A549 (cell line): ENCODE measurements around the gene PARP1. TPM values are rescaled to one million over a fixed set of nuclear protein-coding genes. Genes with fewer than 3 reads are reported as not detected.

Experiments used
- ATAC-seq, 2 experiments: fragments of 200-7000 bp in 1 of 2; fragments of >200 bp in 1 of 2; cut with Nextera tagmentation in 1 of 2; cut with Tn5 transposase in 1 of 2; 3 replicates each; pipeline versions ENCODE4 v1.8.0 to v1.9.1; 2018 to 2020; ENCODE audit warnings: mild to moderate bottlenecking in 1 of 2, moderate library complexity in 1 of 2
- CTCF ChIA-PET: fragments of 300-600 bp; sonication (Branson Sonifier 250); formaldehyde crosslinking; extraction: SDS; loops from one replicate; lab custom pipeline; 2021; ENCODE audit warnings: antibody characterized with exemption, inconsistent platforms; lab: Yijun Ruan, JAX
- POLR2A ChIA-PET: fragments of 350-600 bp; formaldehyde crosslinking; extraction: SDS; loops from one replicate; lab custom pipeline; 2021; ENCODE audit warnings: antibody characterized with exemption, inconsistent platforms; lab: Yijun Ruan, JAX
- DNase-seq, 2 experiments: peaks; one replicate each; pipeline versions ENCODE4 v3.0.0 to v3.0.0-alpha.2; 2011 to 2016; ENCODE audit warnings: low read depth in 1 of 2, low spot score in 1 of 2
- FAIRE-seq: peaks from 2 replicates; lab custom pipeline; 2011; peaks lifted over from hg19 to GRCh38; lab: Jason Lieb, UNC
- H3K27ac ChIP-seq, 2 experiments: fragments of >200 bp; sonication (Bioruptor Twin); formaldehyde crosslinking; 3 replicates each; pipeline ENCODE4 v1.5.1; 2016 to 2017
- H3K4me1 ChIP-seq: fragments of >200 bp; sonication (Bioruptor Twin); formaldehyde crosslinking; 3 replicates; pipeline ENCODE4 v1.6.1; 2016
- H3K4me2 ChIP-seq: fragments of >200 bp; sonication (Bioruptor Twin); formaldehyde crosslinking; 3 replicates; pipeline ENCODE4 v1.6.1; 2016
- H3K4me3 ChIP-seq: fragments of >200 bp; sonication (Bioruptor Twin); formaldehyde crosslinking; 3 replicates; pipeline ENCODE4 v1.5.1; 2016
- H3K9me3 ChIP-seq: fragments of >200 bp; sonication (Bioruptor Twin); formaldehyde crosslinking; 3 replicates; pipeline ENCODE4 v1.6.1; 2016
- CBX2 ChIP-seq: fragments of 200-600 bp; sonication (generic); IDR thresholded peaks from 2 replicates; pipeline ENCODE4 v1.6.1; 2016; ENCODE audit warnings: low read depth, mild to moderate bottlenecking, borderline replicate concordance
- CHD2 ChIP-seq: fragments of 150-350 bp; IDR thresholded peaks from 2 replicates; pipeline ENCODE4 v1.6.1; 2014; ENCODE audit warnings: low read length; ENCODE audit not compliant: partially characterized antibody
- CTCF ChIP-seq: fragments of >200 bp; sonication (Bioruptor Twin); formaldehyde crosslinking; IDR thresholded peaks from 3 replicates; pipeline ENCODE4 v1.5.1; 2016
- EP300 ChIP-seq, 2 experiments: fragments of >200 bp; sonication (Bioruptor Twin); formaldehyde crosslinking; IDR thresholded peaks; 2 replicates in 1 of 2; 3 replicates in 1 of 2; pipeline ENCODE4 v1.6.1; 2016 to 2017
- HDAC2 ChIP-seq: fragments of 200-600 bp; sonication (generic); IDR thresholded peaks from 2 replicates; pipeline ENCODE4 v1.6.1; 2016
- HES2 ChIP-seq: fragments of >200 bp; sonication (Bioruptor Twin); formaldehyde crosslinking; IDR thresholded peaks from 2 replicates; pipeline ENCODE4 v1.6.1; 2016
- HEYL ChIP-seq: fragments of 250-450 bp; sonication (Bioruptor Pico); IDR thresholded peaks from 2 replicates; pipeline ENCODE4 v1.8.0; 2021; ENCODE audit warnings: mild to moderate bottlenecking, moderate library complexity
- HOXA7 ChIP-seq: fragments of 250-450 bp; sonication (Bioruptor Pico); IDR thresholded peaks from 2 replicates; pipeline ENCODE4 v1.5.0; 2020; ENCODE audit warnings: mild to moderate bottlenecking, moderate library complexity
- HOXB13 ChIP-seq: fragments of 250-450 bp; sonication (Bioruptor Pico); IDR thresholded peaks from 2 replicates; pipeline ENCODE4 v1.5.0; 2020; ENCODE audit warnings: low read depth, mild to moderate bottlenecking, moderate library complexity
- HOXB5 ChIP-seq: fragments of 250-450 bp; sonication (Bioruptor Pico); IDR thresholded peaks from 2 replicates; pipeline ENCODE4 v1.5.0; 2020; ENCODE audit warnings: mild to moderate bottlenecking, moderate library complexity
- JUN ChIP-seq, 2 experiments: fragments of >200 bp; sonication (Bioruptor Twin); formaldehyde crosslinking; IDR thresholded peaks; 2 replicates in 1 of 2; 3 replicates in 1 of 2; pipeline ENCODE4 v1.6.1; 2016 to 2017
- JUNB ChIP-seq: fragments of >200 bp; sonication (Bioruptor Twin); formaldehyde crosslinking; IDR thresholded peaks from 2 replicates; pipeline ENCODE4 v1.6.1; 2016
- MAX ChIP-seq: IDR thresholded peaks from 2 replicates; pipeline ENCODE4 v1.6.1; 2012
- MAZ ChIP-seq: fragments of 150-350 bp; IDR thresholded peaks from 2 replicates; pipeline ENCODE4 v1.6.1; 2014; ENCODE audit warnings: antibody characterized with exemption, low read depth, low read length, borderline replicate concordance
- MYC ChIP-seq: IDR thresholded peaks from 2 replicates; pipeline ENCODE4 v1.6.1; 2012; ENCODE audit warnings: mild to moderate bottlenecking, inconsistent platforms, low read length, improper control_type of control experiment, borderline replicate concordance
- NFE2L2 ChIP-seq: fragments of 150-350 bp; conservative IDR thresholded peaks from 2 replicates; pipeline ENCODE4 v1.6.1; 2014; ENCODE audit warnings: low read length
- NPAS2 ChIP-seq: fragments of 250-450 bp; sonication (Bioruptor Pico); IDR thresholded peaks from 2 replicates; pipeline ENCODE4 v1.8.0; 2022; ENCODE audit warnings: mild to moderate bottlenecking, moderate library complexity, borderline replicate concordance
- PHF8 ChIP-seq: fragments of 200-600 bp; sonication (generic); IDR thresholded peaks from 2 replicates; pipeline ENCODE4 v1.6.1; 2016; ENCODE audit warnings: low read depth, mild to moderate bottlenecking, antibody characterized with exemption, moderate library complexity, borderline replicate concordance
- RARB ChIP-seq: fragments of 250-450 bp; sonication (Bioruptor Pico); IDR thresholded peaks from 2 replicates; pipeline ENCODE4 v1.8.0; 2021; ENCODE audit warnings: mild to moderate bottlenecking, moderate library complexity
- TP53 ChIP-seq: fragments of 250-450 bp; sonication (Bioruptor Pico); IDR thresholded peaks from 2 replicates; pipeline ENCODE4 v1.5.0; 2021; ENCODE audit warnings: mild to moderate bottlenecking, moderate library complexity
- ZC3H11A ChIP-seq: fragments of 450-650 bp; IDR thresholded peaks from 2 replicates; pipeline ENCODE4 v1.6.1; 2014; ENCODE audit warnings: antibody characterized with exemption, mild to moderate bottlenecking
- ZFP36 ChIP-seq: fragments of 450-650 bp; IDR thresholded peaks from 2 replicates; pipeline ENCODE4 v1.6.1; 2014; ENCODE audit warnings: borderline replicate concordance; ENCODE audit not compliant: partially characterized antibody
- ZNF302 ChIP-seq: fragments of 250-450 bp; sonication (Bioruptor Pico); IDR thresholded peaks from 2 replicates; pipeline ENCODE4 v1.9.0; 2021; ENCODE audit warnings: inconsistent platforms, mild to moderate bottlenecking, moderate library complexity
- WGBS: methylation state at CpG from one replicate; pipeline ENCODE4 v1.1.6; 2017; ENCODE audit errors: missing lambda C conversion rate; 5-methylcytosine and 5-hydroxymethylcytosine counted together
- polyA plus RNA-seq, 4 experiments: library from polyadenylated mRNA; depleted of rRNA in 3 of 4; stranded (reverse); fragments of >200 nt; fragmentation: RNase III in 1 of 4; extraction: RNeasy Plus Mini Kit Qiagen cat#74134 plus additional on column Dnase treatment in 1 of 4; gene quantifications; 2 replicates in 3 of 4; 3 replicates in 1 of 4; pipeline ENCODE4 v1.2.3, GENCODE V29; 2011 to 2017
- TF ChIP-seq, protein P1 (sequence below): fragments of 200-600 bp; sonication (generic); IDR thresholded peaks from 2 replicates; pipeline ENCODE4 v1.6.1; 2016; ENCODE audit warnings: antibody characterized with exemption, mild to moderate bottlenecking, moderate library complexity
- TF ChIP-seq, protein P2 (sequence below): fragments of 250-450 bp; sonication (Bioruptor Pico); IDR thresholded peaks from 2 replicates; pipeline ENCODE4 v1.5.0; 2020; ENCODE audit warnings: low read depth, mild to moderate bottlenecking, moderate library complexity
- TF ChIP-seq, protein P3 (sequence below): fragments of 150-350 bp; IDR thresholded peaks from 2 replicates; pipeline ENCODE4 v1.6.1; 2014; ENCODE audit warnings: low read depth, mild to moderate bottlenecking, low read length

PARP1 gene
- polyA plus RNA-seq, 2 of the 4 experiments (the other 2 are of a cell fraction) = 125 to 134 TPM

- no peak overlapping the region for H3K4me3 ChIP-seq
- no peak overlapping the region for H3K4me2 ChIP-seq
- no peak for TF ChIP-seq JUN (IDR thresholded peaks at IDR 0.05)
- no peak for TF ChIP-seq HEYL (CRISPR knock-in tag)
- no peak for TF ChIP-seq JUNB
- no peak for TF ChIP-seq MAZ
- no peak for TF ChIP-seq CTCF
- no peak for TF ChIP-seq HES2
- TF ChIP-seq EP300 (IDR thresholded peaks at IDR 0.05) = no peak
- no peak for TF ChIP-seq MYC
- TF ChIP-seq RARB (CRISPR knock-in tag) = no peak
- TF ChIP-seq TP53 (CRISPR knock-in tag) = no peak
- TF ChIP-seq, protein P1, sequence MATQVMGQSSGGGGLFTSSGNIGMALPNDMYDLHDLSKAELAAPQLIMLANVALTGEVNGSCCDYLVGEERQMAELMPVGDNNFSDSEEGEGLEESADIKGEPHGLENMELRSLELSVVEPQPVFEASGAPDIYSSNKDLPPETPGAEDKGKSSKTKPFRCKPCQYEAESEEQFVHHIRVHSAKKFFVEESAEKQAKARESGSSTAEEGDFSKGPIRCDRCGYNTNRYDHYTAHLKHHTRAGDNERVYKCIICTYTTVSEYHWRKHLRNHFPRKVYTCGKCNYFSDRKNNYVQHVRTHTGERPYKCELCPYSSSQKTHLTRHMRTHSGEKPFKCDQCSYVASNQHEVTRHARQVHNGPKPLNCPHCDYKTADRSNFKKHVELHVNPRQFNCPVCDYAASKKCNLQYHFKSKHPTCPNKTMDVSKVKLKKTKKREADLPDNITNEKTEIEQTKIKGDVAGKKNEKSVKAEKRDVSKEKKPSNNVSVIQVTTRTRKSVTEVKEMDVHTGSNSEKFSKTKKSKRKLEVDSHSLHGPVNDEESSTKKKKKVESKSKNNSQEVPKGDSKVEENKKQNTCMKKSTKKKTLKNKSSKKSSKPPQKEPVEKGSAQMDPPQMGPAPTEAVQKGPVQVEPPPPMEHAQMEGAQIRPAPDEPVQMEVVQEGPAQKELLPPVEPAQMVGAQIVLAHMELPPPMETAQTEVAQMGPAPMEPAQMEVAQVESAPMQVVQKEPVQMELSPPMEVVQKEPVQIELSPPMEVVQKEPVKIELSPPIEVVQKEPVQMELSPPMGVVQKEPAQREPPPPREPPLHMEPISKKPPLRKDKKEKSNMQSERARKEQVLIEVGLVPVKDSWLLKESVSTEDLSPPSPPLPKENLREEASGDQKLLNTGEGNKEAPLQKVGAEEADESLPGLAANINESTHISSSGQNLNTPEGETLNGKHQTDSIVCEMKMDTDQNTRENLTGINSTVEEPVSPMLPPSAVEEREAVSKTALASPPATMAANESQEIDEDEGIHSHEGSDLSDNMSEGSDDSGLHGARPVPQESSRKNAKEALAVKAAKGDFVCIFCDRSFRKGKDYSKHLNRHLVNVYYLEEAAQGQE = no peak
- no peak for TF ChIP-seq CBX2
- TF ChIP-seq HDAC2 = no peak
- TF ChIP-seq, protein P2, sequence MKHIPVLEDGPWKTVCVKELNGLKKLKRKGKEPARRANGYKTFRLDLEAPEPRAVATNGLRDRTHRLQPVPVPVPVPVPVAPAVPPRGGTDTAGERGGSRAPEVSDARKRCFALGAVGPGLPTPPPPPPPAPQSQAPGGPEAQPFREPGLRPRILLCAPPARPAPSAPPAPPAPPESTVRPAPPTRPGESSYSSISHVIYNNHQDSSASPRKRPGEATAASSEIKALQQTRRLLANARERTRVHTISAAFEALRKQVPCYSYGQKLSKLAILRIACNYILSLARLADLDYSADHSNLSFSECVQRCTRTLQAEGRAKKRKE (CRISPR knock-in tag) = no peak
- no peak for TF ChIP-seq HOXB5 (CRISPR knock-in tag)
- TF ChIP-seq, protein P3, sequence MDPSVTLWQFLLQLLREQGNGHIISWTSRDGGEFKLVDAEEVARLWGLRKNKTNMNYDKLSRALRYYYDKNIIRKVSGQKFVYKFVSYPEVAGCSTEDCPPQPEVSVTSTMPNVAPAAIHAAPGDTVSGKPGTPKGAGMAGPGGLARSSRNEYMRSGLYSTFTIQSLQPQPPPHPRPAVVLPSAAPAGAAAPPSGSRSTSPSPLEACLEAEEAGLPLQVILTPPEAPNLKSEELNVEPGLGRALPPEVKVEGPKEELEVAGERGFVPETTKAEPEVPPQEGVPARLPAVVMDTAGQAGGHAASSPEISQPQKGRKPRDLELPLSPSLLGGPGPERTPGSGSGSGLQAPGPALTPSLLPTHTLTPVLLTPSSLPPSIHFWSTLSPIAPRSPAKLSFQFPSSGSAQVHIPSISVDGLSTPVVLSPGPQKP = no peak
- TF ChIP-seq, all 56 proteins: peak for 0
- H3K9me3 ChIP-seq = no peaks in the 10 kb centered on the region
- ChIA-PET CTCF (interaction anchor here (1.6 to 1.9 kb wide), 2 partner anchors 17 to 33 kb away, joined by 5 to 7 read pairs; partner anchors contain the start of gene PARP1), POLR2A (no interaction called here)
- no peak for DNase-seq
- H3K27ac ChIP-seq = no peak overlapping the region
- H3K4me1 ChIP-seq = no peaks in the 10 kb centered on the region
- ATAC-seq = no peak
- no peak for FAIRE-seq
- WGBS = 55% methylated on average over 6 of the region's 6 CpGs
Observed at GRCh38 chr1:226441629-226442028, 33.7 kb upstream of the PARP1 start.

DNA sequence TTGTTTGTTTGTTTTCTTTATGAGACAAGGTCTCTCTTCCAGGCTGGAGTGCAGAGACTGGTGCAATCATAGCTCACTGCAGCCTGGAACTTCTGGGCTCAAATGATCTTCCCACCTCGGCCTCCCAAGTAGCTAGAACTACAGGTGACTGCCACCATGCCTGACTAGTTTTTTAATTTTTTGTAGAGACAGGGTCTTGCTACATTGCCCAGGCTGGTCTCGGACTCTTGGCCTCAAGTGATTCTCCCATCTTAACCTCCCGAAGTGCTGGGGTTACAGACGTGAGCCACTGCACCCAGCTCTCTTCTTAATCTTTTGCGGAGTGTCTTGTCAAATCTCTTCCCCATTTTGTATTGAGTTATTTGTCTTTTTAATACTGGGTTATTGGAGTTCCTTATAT lies 32.6 kb upstream of the PARP1 start:
- Histone ChIP-seq H3K4me2 (no peak overlapping the region), H3K4me3 (no peak overlapping the region), H3K9me3 (no peaks in the 10 kb centered on the region)
- 16% methylated on average over 5 of the region's 5 CpGs for WGBS
- ChIA-PET POLR2A (no interaction called here), CTCF (interaction anchor here (0.8 kb wide), 1 partner anchor 16 kb away, joined by 3 read pairs; no protein-coding TSS in a partner anchor)
- FAIRE-seq = no peak
- TF ChIP-seq HES2 (no peak), HOXA7 (CRISPR knock-in tag) (no peak), CBX2 (no peak), PHF8 (no peak), NPAS2 (no peak), JUN (IDR thresholded peaks at IDR 0.05) (no peak), ZFP36 (no peak), NFE2L2 (no peak), TP53 (CRISPR knock-in tag) (no peak), CHD2 (no peak), ZC3H11A (no peak), JUNB (no peak), MAX (no peak), ZNF302 (no peak), HOXB13 (CRISPR knock-in tag) (no peak)
- TF ChIP-seq, protein P3 = no peak
- TF ChIP-seq, all 56 proteins: peak for 0
- ATAC-seq (no peak), DNase-seq (no peak)
- Histone ChIP-seq H3K27ac (no peak overlapping the region), H3K4me1 (no peaks in the 10 kb centered on the region)
